CD4-positive, CD25-positive, alpha-beta regulatory T cell (primary cell): Measurements from ENCODE around the gene EVI5. TPM values are rescaled to one million over a fixed set of nuclear protein-coding genes. Genes with fewer than 3 reads are reported as not detected.

Source experiments
- ATAC-seq, 2 donors: fragments of 150-1000 bp; cut with Tn5 transposase; one replicate each; pipeline ENCODE4 v1.10.0; 2021; ENCODE audit warnings: low read depth in 2 of 2, moderate number of reproducible peaks in 2 of 2, moderate library complexity in 1 of 2
- DNase-seq, 3 donors: peaks; one replicate each; pipeline versions ENCODE4 v3.0.0 to v3.0.0-alpha.2; 2012 to 2022; ENCODE audit warnings: mixed read lengths in 1 of 3
- H3K27ac ChIP-seq: one replicate; pipeline ENCODE4 v1.7.0; 2013; ENCODE audit warnings: mild to moderate bottlenecking, low read length; ENCODE audit not compliant: insufficient read depth, poor library complexity, severe bottlenecking
- H3K27me3 ChIP-seq: one replicate; pipeline ENCODE4 v1.7.0; 2013; ENCODE audit warnings: low read length; ENCODE audit not compliant: control insufficient read depth, insufficient read depth
- H3K36me3 ChIP-seq: one replicate; pipeline ENCODE4 v1.7.0; 2013; ENCODE audit warnings: mild to moderate bottlenecking, low read length, moderate library complexity; ENCODE audit not compliant: control insufficient read depth, insufficient read depth
- H3K4me1 ChIP-seq: 2 replicates; pipeline ENCODE4 v1.7.0; 2013; ENCODE audit warnings: mild to moderate bottlenecking, low read length; ENCODE audit not compliant: insufficient read depth, control insufficient read depth, poor library complexity, severe bottlenecking
- H3K4me3 ChIP-seq: one replicate; pipeline ENCODE4 v1.7.0; 2013; ENCODE audit warnings: low read depth, mild to moderate bottlenecking, low read length, moderate library complexity
- H3K9me3 ChIP-seq, 2 experiments: 1 replicate in 1 of 2; 2 replicates in 1 of 2; pipeline ENCODE4 v1.7.0; 2013; ENCODE audit warnings: low read length in 2 of 2, mild to moderate bottlenecking in 1 of 2, moderate library complexity in 1 of 2; ENCODE audit not compliant: control insufficient read depth in 2 of 2
- H3K27ac Mint-ChIP-seq, 3 donors: one replicate each; pipeline ENCODE4 v1.8.0; 2020 to 2022; ENCODE audit warnings: mild to moderate bottlenecking in 3 of 3, mixed read lengths in 3 of 3, moderate library complexity in 2 of 3
- H3K27me3 Mint-ChIP-seq: one replicate; pipeline ENCODE4 v1.8.0; 2022; ENCODE audit warnings: mild to moderate bottlenecking, mixed read lengths
- H3K36me3 Mint-ChIP-seq: one replicate; pipeline ENCODE4 v1.8.0; 2020; ENCODE audit warnings: mixed read lengths
- H3K4me1 Mint-ChIP-seq, 4 donors: one replicate each; pipeline ENCODE4 v1.8.0; 2020 to 2022; ENCODE audit warnings: mixed read lengths in 4 of 4, mild to moderate bottlenecking in 1 of 4
- H3K4me3 Mint-ChIP-seq, 4 donors: one replicate each; pipeline ENCODE4 v1.8.0; 2020 to 2022; ENCODE audit warnings: mild to moderate bottlenecking in 4 of 4, mixed read lengths in 4 of 4, moderate library complexity in 3 of 4
- H3K9me3 Mint-ChIP-seq, 7 donors: one replicate each; pipeline ENCODE4 v1.8.0; 2020 to 2022; ENCODE audit warnings: mixed read lengths in 7 of 7, mild to moderate bottlenecking in 3 of 7, moderate library complexity in 2 of 7
- polyA plus RNA-seq, 4 donors: library from polyadenylated mRNA; unstranded; fragments of 300-500 nt; fragmentation: Illumina TruSeq; gene quantifications; one replicate each; pipeline ENCODE4 v1.2.3, GENCODE V29; 2021
- total RNA-seq: library from RNA; stranded (reverse); gene quantifications from one replicate; pipeline ENCODE4 v1.2.3, GENCODE V29; 2022

Gene EVI5
- total and polyA plus RNA-seq, 5 donors from 2014 or later: 0.52 to 2.7 (median 0.59) TPM

GRCh38 chr1:92822879-92823278 is 38.0 kb upstream of the EVI5 start:
- Histone ChIP-seq H3K4me3 (no peak overlapping the region), H3K9me3 (no peaks in the 10 kb centered on the region), H3K36me3 (no peaks in the 10 kb centered on the region), H3K27ac (no peak overlapping the region), H3K4me1 (no peaks in the 10 kb centered on the region), H3K27me3 (no peaks in the 10 kb centered on the region)
- Mint-ChIP-seq H3K27ac (no peak overlapping the region), H3K4me3 (no peak overlapping the region), H3K9me3 (no peaks in the 10 kb centered on the region), H3K27me3 (peaks cover 4% of the 10 kb centered on the region), H3K4me1 (no peaks in the 10 kb centered on the region), H3K36me3 (no peaks in the 10 kb centered on the region)
- ATAC-seq: peak in 1 of 2 donors; percentile 14
- DNase-seq: no peak

- no peaks in the 10 kb centered on the region for H3K9me3 Mint-ChIP-seq
- DNase-seq (no peak), ATAC-seq (no peak)
- H3K27ac Mint-ChIP-seq: no peak overlapping the region
- Histone ChIP-seq H3K9me3 (no peaks in the 10 kb centered on the region), H3K4me1 (no peaks in the 10 kb centered on the region), H3K27me3 (no peaks in the 10 kb centered on the region), H3K27ac (no peak overlapping the region), H3K4me3 (no peak overlapping the region), H3K36me3 (no peaks in the 10 kb centered on the region)
- H3K4me3 Mint-ChIP-seq: no peak overlapping the region
- H3K36me3 Mint-ChIP-seq: no peaks in the 10 kb centered on the region
- no peaks in the 10 kb centered on the region for H3K4me1 Mint-ChIP-seq
- peaks cover 4% of the 10 kb centered on the region for H3K27me3 Mint-ChIP-seq
Measured at GRCh38 chr1:92820551-92820950, 35.6 kb upstream of the EVI5 start.

GRCh38 chr1:92820024-92820423 is 35.1 kb upstream of the EVI5 start:
- DNase-seq (no peak), ATAC-seq (no peak)
- H3K4me1 ChIP-seq: no peaks in the 10 kb centered on the region
- no peak overlapping the region for H3K27ac ChIP-seq
- no peak overlapping the region for H3K4me3 ChIP-seq
- peaks cover 4% of the 10 kb centered on the region for H3K27me3 Mint-ChIP-seq
- H3K27me3 ChIP-seq: no peaks in the 10 kb centered on the region
- H3K36me3 ChIP-seq: no peaks in the 10 kb centered on the region
- no peaks in the 10 kb centered on the region for H3K9me3 ChIP-seq
- H3K27ac Mint-ChIP-seq: peak overlapping the region in 1 of 3 donors; percentile 35
- peak overlapping the region in 1 of 4 donors; percentile 1 for H3K4me3 Mint-ChIP-seq
- H3K36me3 Mint-ChIP-seq: no peaks in the 10 kb centered on the region
- no peaks in the 10 kb centered on the region for H3K4me1 Mint-ChIP-seq
- no peaks in the 10 kb centered on the region for H3K9me3 Mint-ChIP-seq

GRCh38 chr1:92817986-92818764 is 33.3 kb upstream of the EVI5 start:
- peaks cover 4% of the 10 kb centered on the region for H3K27me3 Mint-ChIP-seq
- no peaks in the 10 kb centered on the region for H3K36me3 ChIP-seq
- peak in 2 of 3 donors; percentile 28 to 51 for DNase-seq
- H3K4me3 Mint-ChIP-seq: no peak overlapping the region
- no peak overlapping the region for H3K4me3 ChIP-seq
- H3K9me3 Mint-ChIP-seq: no peaks in the 10 kb centered on the region
- H3K4me1 Mint-ChIP-seq: no peaks in the 10 kb centered on the region
- H3K27ac Mint-ChIP-seq: peak overlapping the region in 1 of 3 donors; percentile 44
- H3K27ac ChIP-seq: no peak overlapping the region
- peak in 1 of 2 donors; percentile 56 for ATAC-seq
- no peaks in the 10 kb centered on the region for H3K9me3 ChIP-seq
- H3K4me1 ChIP-seq: no peaks in the 10 kb centered on the region
- H3K36me3 Mint-ChIP-seq: no peaks in the 10 kb centered on the region
- H3K27me3 ChIP-seq: peaks cover 2% of the 10 kb centered on the region

GRCh38 chr1:92817137-92817697 is 32.3 kb upstream of the EVI5 start:
- H3K27me3 ChIP-seq: peaks cover 2% of the 10 kb centered on the region
- Mint-ChIP-seq H3K4me1 (no peaks in the 10 kb centered on the region), H3K36me3 (no peaks in the 10 kb centered on the region), H3K27ac (no peak overlapping the region), H3K9me3 (no peaks in the 10 kb centered on the region), H3K4me3 (no peak overlapping the region), H3K27me3 (peaks cover 4% of the 10 kb centered on the region)
- H3K9me3 ChIP-seq: no peaks in the 10 kb centered on the region
- H3K36me3 ChIP-seq: no peaks in the 10 kb centered on the region
- no peaks in the 10 kb centered on the region for H3K4me1 ChIP-seq
- DNase-seq: no peak
- no peak for ATAC-seq
- no peak overlapping the region for H3K4me3 ChIP-seq
- no peak overlapping the region for H3K27ac ChIP-seq

- Mint-ChIP-seq H3K27me3 (peaks cover 4% of the 10 kb centered on the region), H3K4me3 (no peak overlapping the region), H3K36me3 (no peaks in the 10 kb centered on the region), H3K4me1 (no peaks in the 10 kb centered on the region), H3K27ac (no peak overlapping the region), H3K9me3 (no peaks in the 10 kb centered on the region)
- no peak overlapping the region for H3K4me3 ChIP-seq
- no peak overlapping the region for H3K27ac ChIP-seq
- ATAC-seq: no peak
- DNase-seq: no peak
- no peaks in the 10 kb centered on the region for H3K9me3 ChIP-seq
- peaks cover 2% of the 10 kb centered on the region for H3K27me3 ChIP-seq
- no peaks in the 10 kb centered on the region for H3K4me1 ChIP-seq
- H3K36me3 ChIP-seq: no peaks in the 10 kb centered on the region
Measured at GRCh38 chr1:92816732-92817131, 31.8 kb upstream of the EVI5 start.

- Histone ChIP-seq H3K4me1 (no peaks in the 10 kb centered on the region), H3K27me3 (peaks cover 2% of the 10 kb centered on the region), H3K4me3 (no peak overlapping the region), H3K27ac (no peak overlapping the region), H3K36me3 (no peaks in the 10 kb centered on the region), H3K9me3 (no peaks in the 10 kb centered on the region)
- H3K4me1 Mint-ChIP-seq: peaks cover 0 to 2% (median under 1%) of the 10 kb centered on the region in 4 donors
- H3K9me3 Mint-ChIP-seq: peaks cover 0 to 2% (median 0%) of the 10 kb centered on the region in 7 donors
- no peak overlapping the region for H3K27ac Mint-ChIP-seq
- DNase-seq (no peak), ATAC-seq (no peak)
- no peaks in the 10 kb centered on the region for H3K36me3 Mint-ChIP-seq
- peaks cover 16% of the 10 kb centered on the region for H3K27me3 Mint-ChIP-seq
- no peak overlapping the region for H3K4me3 Mint-ChIP-seq
Measured at GRCh38 chr1:92808381-92808780, 23.5 kb upstream of the EVI5 start.

- Histone ChIP-seq H3K27ac (no peak overlapping the region), H3K9me3 (no peaks in the 10 kb centered on the region), H3K4me1 (no peaks in the 10 kb centered on the region), H3K36me3 (no peaks in the 10 kb centered on the region), H3K27me3 (no peaks in the 10 kb centered on the region), H3K4me3 (no peak overlapping the region)
- H3K36me3 Mint-ChIP-seq: peaks cover 2% of the 10 kb centered on the region
- H3K4me1 Mint-ChIP-seq: peaks cover 0 to 2% (median under 1%) of the 10 kb centered on the region in 4 donors
- no peak overlapping the region for H3K4me3 Mint-ChIP-seq
- H3K27ac Mint-ChIP-seq: no peak overlapping the region
- peaks cover 24% of the 10 kb centered on the region for H3K27me3 Mint-ChIP-seq
- peaks cover 0 to 2% (median 0%) of the 10 kb centered on the region in 7 donors for H3K9me3 Mint-ChIP-seq
- DNase-seq (no peak), ATAC-seq (no peak)
Measured at GRCh38 chr1:92805216-92805615, 20.3 kb upstream of the EVI5 start.
